ENCODE measurements around the gene RND3.
A peak's percentile ranks its signal among the peaks of the same experiment; 100 is the strongest.

The RND3 gene

GRCh38 chr2:150476286-150476685 lies 11.2 kb downstream of the RND3 start:
- FAIRE-seq (no peak), DNase-seq (ENCODE audit: insufficient read length, low spot score) (no peak)
- no peak for TF ChIP-seq POLR2A (IDR thresholded peaks at IDR 0.05; ENCODE audit: low read depth, low read length)

- DNase-seq (ENCODE audit: insufficient read length, low spot score) (no peak), FAIRE-seq (no peak)
- TF ChIP-seq POLR2A (IDR thresholded peaks at IDR 0.05; ENCODE audit: low read depth, low read length): no peak
Observed at GRCh38 chr2:150475479-150476250, 11.8 kb downstream of the RND3 start.

DNA sequence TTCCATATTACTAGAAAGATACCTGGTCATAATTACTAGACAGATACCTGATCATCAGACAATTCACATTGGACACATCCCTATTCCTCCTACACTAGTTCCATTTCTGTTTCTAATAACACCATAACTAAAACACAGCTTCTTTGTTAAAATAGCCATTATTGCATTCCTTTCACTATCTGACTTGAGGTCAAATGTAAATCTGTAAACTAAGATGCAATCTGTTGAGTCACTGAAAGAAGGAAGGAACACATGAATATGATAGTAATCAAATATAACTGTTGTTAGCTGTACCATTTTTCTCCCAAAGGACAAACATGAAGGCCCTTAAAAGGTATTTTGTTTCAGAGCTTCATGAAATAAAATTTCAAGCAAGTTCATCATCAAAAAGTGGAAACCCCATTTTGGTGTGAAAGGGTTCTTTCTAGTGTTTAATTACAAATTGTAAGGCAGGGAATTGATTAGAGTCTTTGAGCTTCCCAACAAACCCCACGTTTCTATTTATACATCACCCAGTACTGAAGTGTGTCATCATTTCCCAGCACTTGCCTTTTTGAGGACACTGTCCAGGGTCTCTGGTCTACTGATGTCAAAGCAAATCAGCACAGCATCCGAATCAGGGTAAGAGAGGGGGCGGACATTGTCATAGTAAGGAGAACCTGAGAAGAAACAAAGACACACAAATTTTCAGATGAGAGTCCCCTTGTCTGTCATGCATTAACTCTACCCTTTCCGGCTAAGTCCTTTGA lies 13.0 kb downstream of the RND3 start:
- no peak for TF ChIP-seq POLR2A (IDR thresholded peaks at IDR 0.05; ENCODE audit: low read depth, low read length)
- DNase-seq (ENCODE audit: insufficient read length, low spot score) (no peak), FAIRE-seq (no peak)

- no peak for TF ChIP-seq POLR2A (IDR thresholded peaks at IDR 0.05; ENCODE audit: low read depth, low read length)
- FAIRE-seq (peak; percentile 15), DNase-seq (ENCODE audit: insufficient read length, low spot score) (no peak)
Observed at GRCh38 chr2:150473767-150474166, 13.7 kb downstream of the RND3 start.

DNA sequence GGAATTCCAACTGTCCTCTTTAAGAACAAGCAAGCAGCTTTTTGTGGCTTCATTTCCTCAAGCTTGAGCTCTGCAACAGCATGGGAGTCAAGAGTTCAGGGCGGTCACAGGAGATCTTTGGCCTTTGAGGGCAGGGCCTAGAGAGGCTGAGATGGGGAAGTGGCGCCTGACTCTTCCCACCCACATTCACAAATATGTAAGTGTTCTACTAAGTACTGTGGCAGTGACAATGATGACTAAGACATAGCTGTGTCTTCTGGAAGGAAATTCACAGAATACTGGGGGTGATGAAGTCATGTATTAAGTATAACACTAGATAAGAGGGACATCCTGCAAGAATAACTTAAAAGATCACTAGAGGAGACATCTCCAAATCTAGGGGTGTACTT lies 15.0 kb downstream of the RND3 start:
- no peak for DNase-seq (ENCODE audit: insufficient read length, low spot score)
- no peak for FAIRE-seq
- no peak for TF ChIP-seq POLR2A (IDR thresholded peaks at IDR 0.05; ENCODE audit: low read depth, low read length)

GRCh38 chr2:150471813-150472510 lies 15.5 kb downstream of the RND3 start:
- FAIRE-seq (no peak), DNase-seq (ENCODE audit: insufficient read length, low spot score) (no peak)
- no peak for TF ChIP-seq POLR2A (IDR thresholded peaks at IDR 0.05; ENCODE audit: low read depth, low read length)

DNA sequence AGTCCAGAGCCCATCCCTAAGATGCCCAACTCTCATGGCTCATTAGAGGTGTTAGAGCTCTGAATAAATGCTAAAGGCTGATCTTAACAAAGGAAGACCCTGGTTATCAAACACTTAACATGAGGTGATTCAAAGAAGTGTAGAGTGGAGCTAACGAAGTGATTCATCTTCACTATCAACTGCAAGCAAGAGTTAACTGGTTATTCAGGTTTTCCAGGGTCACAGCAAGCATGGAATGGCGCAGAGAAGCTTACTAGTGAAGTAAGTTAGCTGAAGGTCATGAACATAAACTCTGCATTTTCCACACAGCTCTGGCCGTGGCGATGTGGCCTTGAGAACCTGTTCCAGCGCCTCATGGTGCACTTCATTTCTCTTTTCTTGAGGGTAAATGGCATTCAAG lies 17.0 kb downstream of the RND3 start:
- TF ChIP-seq POLR2A (IDR thresholded peaks at IDR 0.05; ENCODE audit: low read depth, low read length): no peak
- no peak for DNase-seq (ENCODE audit: insufficient read length, low spot score)
- FAIRE-seq: no peak

DNA sequence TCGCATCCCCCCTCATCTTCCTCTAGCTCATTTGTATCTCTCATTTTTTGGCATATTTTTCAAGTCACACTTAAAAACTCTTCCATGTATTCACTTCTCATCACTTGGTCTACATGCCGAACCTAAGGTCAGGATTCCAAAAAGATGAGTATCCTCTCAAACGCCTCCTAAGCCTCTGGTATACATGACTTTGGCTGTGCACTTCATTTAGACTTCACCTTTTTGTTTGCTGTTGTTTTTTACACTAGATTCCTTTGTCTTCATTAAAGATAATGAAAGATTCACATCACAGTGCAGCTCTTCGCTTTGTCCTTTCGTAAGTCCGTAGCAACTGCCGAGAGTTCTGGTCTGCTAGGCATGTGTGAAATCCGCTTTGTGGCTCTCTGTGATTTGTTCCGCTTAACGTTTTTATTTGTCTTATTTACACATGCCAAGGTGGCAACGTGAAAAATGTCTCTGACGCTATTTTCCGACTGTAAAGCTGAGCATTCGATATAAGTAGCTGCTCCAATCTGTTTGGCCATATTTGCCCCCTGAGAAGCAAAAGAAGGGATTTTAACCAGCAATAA lies 17.7 kb downstream of the RND3 start:
- TF ChIP-seq POLR2A (IDR thresholded peaks at IDR 0.05; ENCODE audit: low read depth, low read length): no peak
- FAIRE-seq: no peak
- no peak for DNase-seq (ENCODE audit: insufficient read length, low spot score)

DNA sequence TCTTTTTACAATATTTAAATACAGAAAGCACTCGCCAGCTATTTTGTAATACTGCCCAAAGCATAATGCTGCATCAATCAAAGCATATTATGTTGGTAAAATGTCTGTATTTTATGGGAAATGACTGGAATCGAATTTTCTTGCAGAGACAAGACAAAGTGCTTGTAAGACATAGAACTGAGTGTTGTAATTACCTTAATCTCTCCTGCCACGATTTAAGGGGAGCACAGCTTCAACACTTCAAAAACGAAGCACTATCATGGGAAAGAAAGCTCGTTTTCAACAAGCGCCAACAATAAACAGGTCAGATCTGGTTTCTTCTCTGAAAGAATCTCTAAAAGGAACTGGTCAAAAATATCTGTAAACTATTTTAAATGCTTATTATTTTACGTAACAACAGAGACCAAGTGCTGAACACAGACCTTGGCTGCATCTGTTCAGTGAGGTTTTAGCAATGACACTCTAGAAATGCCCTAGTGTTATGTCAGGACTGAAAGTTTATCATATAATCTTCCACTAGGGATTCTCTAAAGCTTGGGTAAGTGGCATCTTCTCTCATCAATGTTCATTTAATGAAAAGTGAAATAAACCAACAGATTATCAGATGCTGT lies 19.0 kb downstream of the RND3 start:
- FAIRE-seq (no peak), DNase-seq (ENCODE audit: insufficient read length, low spot score) (no peak)
- no peak for TF ChIP-seq POLR2A (IDR thresholded peaks at IDR 0.05; ENCODE audit: low read depth, low read length)

DNA sequence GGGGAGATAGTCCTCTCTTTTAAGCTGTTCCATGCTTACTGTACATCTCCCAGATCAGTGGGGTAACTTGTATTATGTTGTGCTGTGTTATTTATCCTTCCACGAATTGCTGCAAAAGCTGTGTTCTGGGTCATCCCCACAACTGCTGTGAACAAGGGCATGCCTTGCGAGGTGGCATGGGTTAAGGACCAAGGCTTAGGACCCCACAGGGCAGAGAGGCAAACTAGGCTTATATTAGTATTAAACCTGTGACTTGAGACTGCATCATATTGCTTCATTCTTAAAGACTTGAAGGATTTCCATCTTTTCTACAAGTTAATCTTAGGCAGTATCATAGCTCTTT lies 19.9 kb downstream of the RND3 start:
- FAIRE-seq: peak; percentile 78
- no peak for DNase-seq (ENCODE audit: insufficient read length, low spot score)
- no peak for TF ChIP-seq POLR2A (IDR thresholded peaks at IDR 0.05; ENCODE audit: low read depth, low read length)

GRCh38 chr2:150466741-150467620 lies 20.5 kb downstream of the RND3 start:
- no peak for DNase-seq (ENCODE audit: insufficient read length, low spot score)
- FAIRE-seq: peak; percentile 20
- TF ChIP-seq POLR2A (IDR thresholded peaks at IDR 0.05; ENCODE audit: low read depth, low read length): no peak

DNA sequence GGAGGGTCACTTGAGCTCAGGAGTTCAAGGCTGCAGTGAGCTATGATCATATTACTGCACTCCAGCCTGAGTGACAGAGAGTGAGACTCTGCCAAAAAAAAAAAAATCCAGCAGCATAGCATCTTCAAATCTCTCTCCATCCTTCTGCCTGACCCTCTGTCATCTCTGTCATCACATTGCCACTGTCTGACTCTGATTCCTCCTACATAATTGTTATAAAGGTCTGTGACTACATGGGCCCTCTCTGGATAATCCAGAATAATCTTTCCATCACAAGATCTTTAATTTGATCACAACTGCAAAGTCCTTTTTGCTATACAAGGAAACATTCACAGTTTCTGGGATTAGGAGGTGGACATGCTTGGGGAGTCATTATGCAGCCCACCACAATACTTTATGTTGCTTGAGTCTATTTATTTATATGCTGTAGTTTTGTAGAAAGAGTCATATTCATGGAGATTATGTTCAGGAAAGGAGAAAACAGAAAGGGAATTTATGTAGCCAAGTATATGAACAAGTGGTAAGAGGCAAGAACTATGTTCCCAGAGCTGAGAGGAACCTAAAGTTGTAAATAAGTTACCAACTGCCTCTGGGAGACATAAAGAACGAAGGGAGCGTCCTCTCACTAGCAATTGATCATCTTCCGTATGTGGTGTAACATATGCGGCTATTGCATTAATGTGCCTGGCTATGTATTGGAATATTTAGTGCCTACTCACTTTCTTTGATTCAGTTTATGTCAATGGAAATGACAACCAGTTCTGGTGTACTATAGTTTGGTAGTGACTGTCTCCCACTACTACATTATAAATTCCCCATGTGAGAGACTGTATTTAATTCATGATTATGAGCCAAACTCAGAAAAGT lies 21.5 kb downstream of the RND3 start:
- FAIRE-seq (peak; percentile 50), DNase-seq (ENCODE audit: insufficient read length, low spot score) (no peak)
- no peak for TF ChIP-seq POLR2A (IDR thresholded peaks at IDR 0.05; ENCODE audit: low read depth, low read length)
